Epidermal melanocyte (primary cell): ENCODE results near the gene ZBTB26.
A peak's percentile ranks its signal among the peaks of the same experiment; 100 is the strongest.
"Not testable (repeated sequence)": the region's sequence is repeated elsewhere in the genome, so short reads cannot be mapped to it uniquely, and the experiment has no call there.

ENCODE experiments used
- DNase-seq: peaks from one replicate; pipeline ENCODE4 v3.0.0; 2011; ENCODE audit warnings: low spot score; ENCODE audit not compliant: insufficient read length

Gene ZBTB26

GRCh38 chr9:122929796-122930354, 1.4 kb downstream of the ZBTB26 start:
- DNase-seq, result no peak

GRCh38 chr9:122923947-122924346, 7.4 kb downstream of the ZBTB26 start:
- no peak for DNase-seq

GRCh38 chr9:122922713-122923112, 8.6 kb downstream of the ZBTB26 start:
- DNase-seq, result no peak

GRCh38 chr9:122918310-122918709, 13.0 kb downstream of the ZBTB26 start:
- DNase-seq, result no peak

- peak; percentile 71 for DNase-seq
These were observed 18.2 kb downstream of the ZBTB26 start, which contains the start of gene ZBTB6 for GRCh38 chr9:122912964-122913673. Gene ZBTB6 (minus strand): TSS chr9:122913323. CDS start chr9:122912072, 1,251 bp downstream.

GRCh38 chr9:122912671-122912963, 18.7 kb downstream of the ZBTB26 start:
- DNase-seq, result peak; percentile 16

GRCh38 chr9:122906122-122906521, 25.2 kb downstream of the ZBTB26 start:
- DNase-seq, result not testable (repeated sequence)

GRCh38 chr9:122904823-122905710, 26.2 kb downstream of the ZBTB26 start, which contains the start of gene RC3H2:
Gene RC3H2 (minus strand): TSS chr9:122905359. CDS start chr9:122897509, 7,850 bp downstream.
- peak; percentile 66 for DNase-seq

- DNase-seq, result peak; percentile 17
These were observed 26.9 kb downstream of the ZBTB26 start for GRCh38 chr9:122904466-122904822.

- no peak for DNase-seq
These were observed 30.5 kb downstream of the ZBTB26 start for GRCh38 chr9:122900791-122901190.

GRCh38 chr9:122897969-122898368, 33.3 kb downstream of the ZBTB26 start:
- DNase-seq, result no peak

GRCh38 chr9:122888480-122888879, 42.8 kb downstream of the ZBTB26 start:
- no peak for DNase-seq

- DNase-seq, result no peak
These were observed 48.2 kb downstream of the ZBTB26 start for GRCh38 chr9:122883125-122883524.

- DNase-seq, result no peak
These were observed 51.9 kb downstream of the ZBTB26 start for GRCh38 chr9:122879443-122879842.

- DNase-seq, result no peak
These were observed 55.8 kb downstream of the ZBTB26 start for GRCh38 chr9:122875523-122875922.

GRCh38 chr9:122867276-122867675, 64.0 kb downstream of the ZBTB26 start:
- not testable (repeated sequence) for DNase-seq

- DNase-seq, result no peak
These were observed 65.2 kb downstream of the ZBTB26 start for GRCh38 chr9:122866079-122866478.
